Left forelimb (tissue), 1 donor: ENCODE results near the gene SAMD4B.
A peak's percentile ranks its signal among the peaks of the same experiment; 100 is the strongest.

Experiments
- DNase-seq: peaks from one replicate; pipeline ENCODE4 v3.0.0-alpha.2; 2018; ENCODE audit warnings: low spot score

Gene SAMD4B

GRCh38 chr19:39425744-39426143 is 83.5 kb downstream of the SAMD4B start:
- DNase-seq, result no peak

GRCh38 chr19:39426170-39426569 is 83.9 kb downstream of the SAMD4B start:
- no peak for DNase-seq

DNA sequence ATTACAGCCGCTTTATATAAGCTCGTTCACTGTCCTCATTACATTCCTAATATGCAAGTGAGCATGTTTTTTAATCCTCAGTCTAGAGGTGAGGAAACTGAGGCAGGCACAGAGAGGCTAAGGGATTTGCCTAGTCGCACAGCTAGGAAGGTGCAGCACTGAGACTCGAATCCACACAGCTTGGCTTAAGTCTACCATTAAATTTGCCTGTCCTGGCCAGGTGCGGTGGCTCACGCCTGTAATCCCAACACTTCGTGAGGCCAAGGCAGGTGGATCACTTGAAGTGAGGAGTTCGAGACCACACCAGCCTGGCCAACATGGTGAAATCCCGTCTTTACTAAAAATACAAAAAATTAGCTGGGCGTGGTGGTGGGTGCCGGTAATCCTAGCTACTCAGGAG is 85.5 kb downstream of the SAMD4B start:
- no peak for DNase-seq

- DNase-seq, result peak; percentile 89
These were observed 86.3 kb downstream of the SAMD4B start for GRCh38 chr19:39428283-39429112.

- no peak for DNase-seq
These were observed 88.7 kb downstream of the SAMD4B start for GRCh38 chr19:39430675-39431593.

GRCh38 chr19:39432677-39433025 is 90.4 kb downstream of the SAMD4B start:
- DNase-seq, result no peak

- DNase-seq, result no peak
These were observed 91.4 kb downstream of the SAMD4B start for GRCh38 chr19:39433480-39434079.

- DNase-seq, result no peak
These were observed 92.2 kb downstream of the SAMD4B start for GRCh38 chr19:39434123-39435076.
